ENCODE results near the gene ADGRD2. TPM values are rescaled to one million over a fixed set of nuclear protein-coding genes. Genes with fewer than 3 reads are reported as not detected.

Gene ADGRD2
- total RNA-seq, 2 donors from 2014 or later, result not detected

DNA sequence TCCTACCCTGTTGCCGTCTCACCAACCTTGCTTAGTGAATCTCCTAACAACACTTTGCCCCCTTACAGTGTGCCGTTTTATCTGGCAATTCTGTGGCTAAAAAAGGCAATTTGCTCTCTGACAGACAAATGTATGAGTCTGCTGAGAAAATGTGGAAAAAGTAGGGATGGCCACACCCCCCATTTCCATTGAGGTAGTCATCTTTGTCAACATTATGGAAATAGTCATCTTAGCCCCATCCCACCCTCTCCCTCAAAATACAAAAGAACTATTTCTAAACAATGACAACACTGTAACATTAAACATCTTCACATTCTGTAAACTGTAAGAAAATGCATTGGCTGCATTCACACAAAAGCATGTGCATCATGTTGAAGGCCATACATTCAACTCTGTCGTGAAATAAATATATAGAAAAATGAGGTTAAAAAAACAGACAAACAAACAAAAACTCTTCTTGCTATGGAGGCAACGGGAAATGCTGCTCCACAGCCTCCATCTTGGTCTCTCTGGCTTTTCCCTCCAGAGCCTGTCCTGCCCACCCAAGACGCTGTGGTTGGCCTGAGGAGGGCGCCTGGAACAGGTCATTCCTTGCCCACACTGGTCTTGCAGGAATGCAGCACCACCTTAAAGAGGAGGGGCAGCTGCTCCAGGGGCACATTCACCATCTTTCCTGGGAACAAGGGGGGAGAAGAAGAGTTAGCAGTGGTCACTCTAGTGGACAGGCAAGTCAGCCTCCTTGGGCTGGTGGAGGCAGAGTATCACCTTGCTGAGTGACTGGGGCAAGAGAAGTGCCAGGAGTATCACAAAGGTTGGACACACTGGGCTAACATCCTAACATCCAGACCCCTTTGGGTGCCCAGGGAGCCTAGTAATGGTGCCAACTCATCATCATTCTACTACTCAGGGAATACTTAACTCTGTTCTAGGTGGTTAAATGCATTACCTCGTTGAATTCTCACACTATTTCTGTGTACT, 72.2 kb downstream of the ADGRD2 start:
- H3K4me3 Mint-ChIP-seq, result no peak overlapping the region

GRCh38 chr9:124526174-124526573, 75.9 kb downstream of the ADGRD2 start:
- H3K36me3 Mint-ChIP-seq (ENCODE audit: low read depth), result no peaks in the 10 kb centered on the region
- no peak overlapping the region for H3K27ac Mint-ChIP-seq
- ATAC-seq (replicated peaks), result no peak
- no peak overlapping the region for H3K4me3 Mint-ChIP-seq
- no peaks in the 10 kb centered on the region for H3K4me1 Mint-ChIP-seq
- peaks cover 14% of the 10 kb centered on the region for H3K27me3 Mint-ChIP-seq
- no peaks in the 10 kb centered on the region for H3K9me3 Mint-ChIP-seq

More for the DNA sequence above, 72.2 kb downstream of the ADGRD2 start:
- Mint-ChIP-seq H3K4me1 (no peaks in the 10 kb centered on the region), H3K27me3 (peaks cover 23% of the 10 kb centered on the region), H3K27ac (no peak overlapping the region), H3K36me3 (ENCODE audit: low read depth) (no peaks in the 10 kb centered on the region), H3K9me3 (no peaks in the 10 kb centered on the region)
- ATAC-seq (replicated peaks), result no peak

- Mint-ChIP-seq H3K9me3 (no peaks in the 10 kb centered on the region), H3K36me3 (ENCODE audit: low read depth) (no peaks in the 10 kb centered on the region), H3K4me1 (no peaks in the 10 kb centered on the region), H3K27ac (no peak overlapping the region), H3K4me3 (no peak overlapping the region), H3K27me3 (peaks cover 5% of the 10 kb centered on the region)
- no peak for ATAC-seq (replicated peaks)
These were observed 77.5 kb downstream of the ADGRD2 start for GRCh38 chr9:124527781-124528180.

Other genes with a start within 250 kb of the ADGRD2 start
- 1 to 10 TPM; 6.8 to 7.6 TPM for gene NEK6, start 192.5 kb upstream of the ADGRD2 start, total RNA-seq
- gene PSMB7, start 35.0 kb upstream of the ADGRD2 start, total RNA-seq, result 100 to 1,000 TPM; 105 to 175 TPM
- not detected for gene NR5A1, start 56.9 kb downstream of the ADGRD2 start, total RNA-seq

Data from activated T-helper 17 cell treated with anti-CD3 and anti-CD28 coated beads, Interleukin-2, amount 50 U/mL, for 72 hours (primary cell).